D721Med (cell line): ENCODE measurements around the gene ZFP62.
A peak's percentile ranks its signal among the peaks of the same experiment; 100 is the strongest.

Experiments
- DNase-seq: peaks from one replicate; pipeline ENCODE4 v3.0.0; 2011; ENCODE audit warnings: low spot score; ENCODE audit not compliant: insufficient read length
- FAIRE-seq: peaks from 2 replicates; lab custom pipeline; 2011; peaks lifted over from hg19 to GRCh38; lab: Jason Lieb, UNC
- CTCF ChIP-seq: IDR thresholded peaks from 2 replicates; pipeline ENCODE4 v1.5.1; 2012; ENCODE audit warnings: mild to moderate bottlenecking, control low read depth; ENCODE audit not compliant: insufficient read depth; ENCODE audit errors: missing control alignments

ZFP62 gene

GRCh38 chr5:180815293-180815917 lies 45.7 kb downstream of the ZFP62 start:
- FAIRE-seq = no peak
- no peak for DNase-seq
- no peak for TF ChIP-seq CTCF

GRCh38 chr5:180813420-180813819 lies 47.7 kb downstream of the ZFP62 start:
- no peak for FAIRE-seq
- TF ChIP-seq CTCF = no peak
- DNase-seq = no peak

GRCh38 chr5:180811623-180812124 lies 49.4 kb downstream of the ZFP62 start:
- no peak for TF ChIP-seq CTCF
- DNase-seq (no peak), FAIRE-seq (no peak)

GRCh38 chr5:180810959-180811622 lies 50.0 kb downstream of the ZFP62 start:
- no peak for DNase-seq
- TF ChIP-seq CTCF = no peak

GRCh38 chr5:180810210-180810958 lies 50.7 kb downstream of the ZFP62 start:
- no peak for FAIRE-seq
- no peak for TF ChIP-seq CTCF
- DNase-seq = peak; percentile 71

More at GRCh38 chr5:180810959-180811622, 50.0 kb downstream of the ZFP62 start:
- no peak for FAIRE-seq

GRCh38 chr5:180809403-180810209 lies 51.5 kb downstream of the ZFP62 start:
- DNase-seq (peak; percentile 46), FAIRE-seq (no peak)
- TF ChIP-seq CTCF = no peak
